ENCODE measurements around the gene DST. TPM values are rescaled to one million over a fixed set of nuclear protein-coding genes. Genes with fewer than 3 reads are reported as not detected.

Gene DST
- polyA plus RNA-seq, 3 donors = 1.1 to 7.4 (median 3.2) TPM

- no CpG with 5 or more reads among the region's 3 CpGs for WGBS (ENCODE audit: insufficient coverage)
- no peak for DNase-seq
- no peak overlapping the region for H2AFZ ChIP-seq (ENCODE audit: insufficient read depth, low read depth, low read length, poor library complexity, severe bottlenecking)
- no peaks in the 10 kb centered on the region for H3K4me1 Mint-ChIP-seq
- no peak overlapping the region for H3K4me3 Mint-ChIP-seq
- no peak overlapping the region for H3K27ac Mint-ChIP-seq
- no peak overlapping the region for H3K9ac ChIP-seq (ENCODE audit: insufficient read depth, low read length, poor library complexity, severe bottlenecking)
- intact Hi-C loops (cut with micrococcal nuclease) = no loop called here
- no peaks in the 10 kb centered on the region for H4K20me1 ChIP-seq (ENCODE audit: insufficient read depth, low read length)
- H3K27me3 Mint-ChIP-seq (ENCODE audit: low read depth in 3 of 3) = no peaks in the 10 kb centered on the region
- H3K4me2 ChIP-seq (replicated peaks; ENCODE audit: extremely low read depth, low read length, poor library complexity, severe bottlenecking) = no peak overlapping the region
- no peaks in the 10 kb centered on the region for H3K27me3 ChIP-seq (ENCODE audit: control insufficient read depth in 2 of 2, insufficient read depth in 2 of 2, low read length in 2 of 2)
- no peak for TF ChIP-seq CTCF (IDR thresholded peaks at IDR 0.05)
- no peaks in the 10 kb centered on the region for H3K9me3 ChIP-seq (replicated peaks in 1 of 2; ENCODE audit: control insufficient read depth in 1 of 2, insufficient read depth in 1 of 2, low read length in 2 of 2)
- no peak overlapping the region for H3K4me3 ChIP-seq (replicated peaks in 1 of 3; ENCODE audit: low read depth in 2 of 3, low read length in 3 of 3)
- no peaks in the 10 kb centered on the region for H3K9me3 Mint-ChIP-seq
- H3K36me3 ChIP-seq (replicated peaks in 1 of 2; ENCODE audit: control insufficient read depth in 1 of 2, insufficient read depth in 2 of 2, low read length in 2 of 2) = peaks cover 19 to 28% of the 10 kb centered on the region in 2 donors
- no peaks in the 10 kb centered on the region for H3K4me1 ChIP-seq (ENCODE audit: control insufficient read depth in 1 of 2, insufficient read depth in 2 of 2, low read length in 2 of 2)
- H3K79me2 ChIP-seq (ENCODE audit: insufficient read depth, low read length) = no peaks in the 10 kb centered on the region
- H3K36me3 Mint-ChIP-seq = peaks cover 38 to 46% of the 10 kb centered on the region in 2 donors
- no peak overlapping the region for H3K27ac ChIP-seq (ENCODE audit: low read depth in 1 of 2, low read length in 2 of 2)
These were observed 147.0 kb downstream of the DST start for GRCh38 chr6:56495654-56496053.

DNA sequence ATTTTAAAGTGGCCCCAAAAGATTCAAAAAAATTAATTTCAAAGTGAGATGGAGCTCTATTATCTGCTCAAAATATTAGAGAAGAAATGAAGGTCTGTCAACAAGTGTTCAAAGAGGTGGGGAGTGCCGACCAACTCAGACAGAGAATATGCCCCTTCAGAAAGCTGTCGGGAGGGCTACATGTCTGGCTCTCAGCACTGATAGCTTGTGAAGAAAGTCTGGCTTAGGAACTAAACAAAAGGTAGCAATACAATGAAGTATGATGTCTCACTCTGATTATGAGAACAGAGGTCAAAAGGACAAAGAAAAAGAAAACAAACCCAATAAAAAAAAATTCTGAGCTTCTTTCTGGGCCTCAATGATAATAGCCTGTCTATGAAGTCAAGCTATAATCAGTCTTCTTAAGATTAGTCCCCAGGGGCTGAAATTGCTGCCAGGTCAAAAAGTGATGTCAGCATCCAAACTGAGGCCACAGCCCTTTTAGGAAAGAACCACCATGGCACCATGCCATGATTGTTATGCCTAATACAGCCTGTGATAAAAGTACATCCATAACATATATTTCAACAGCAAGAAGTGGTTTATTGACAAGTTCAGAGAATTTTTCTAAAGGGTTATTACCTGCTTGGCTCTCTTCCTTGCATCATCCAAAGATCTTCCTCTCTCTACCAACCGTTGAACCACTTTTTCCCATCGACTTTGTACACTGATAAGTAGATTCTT is 150.9 kb downstream of the DST start:
- no peaks in the 10 kb centered on the region for H3K27me3 ChIP-seq (ENCODE audit: control insufficient read depth in 2 of 2, insufficient read depth in 2 of 2, low read length in 2 of 2)
- H3K79me2 ChIP-seq (ENCODE audit: insufficient read depth, low read length) = no peaks in the 10 kb centered on the region
- no peak overlapping the region for H3K4me3 Mint-ChIP-seq
- H3K9ac ChIP-seq (ENCODE audit: insufficient read depth, low read length, poor library complexity, severe bottlenecking) = no peak overlapping the region
- H3K27ac ChIP-seq (ENCODE audit: low read depth in 1 of 2, low read length in 2 of 2) = no peak overlapping the region
- H3K4me3 ChIP-seq (replicated peaks in 1 of 3; ENCODE audit: low read depth in 2 of 3, low read length in 3 of 3) = no peak overlapping the region
- no peak for DNase-seq
- H3K4me2 ChIP-seq (replicated peaks; ENCODE audit: extremely low read depth, low read length, poor library complexity, severe bottlenecking) = no peak overlapping the region
- no peaks in the 10 kb centered on the region for H4K20me1 ChIP-seq (ENCODE audit: insufficient read depth, low read length)
- H3K27ac Mint-ChIP-seq = peak overlapping the region in 1 of 7 donors; percentile 4
- no peaks in the 10 kb centered on the region for H3K9me3 Mint-ChIP-seq
- no peaks in the 10 kb centered on the region for H3K27me3 Mint-ChIP-seq (ENCODE audit: low read depth in 3 of 3)
- peaks cover 31% of the 10 kb centered on the region in 2 donors for H3K36me3 Mint-ChIP-seq
- H3K4me1 ChIP-seq (ENCODE audit: control insufficient read depth in 1 of 2, insufficient read depth in 2 of 2, low read length in 2 of 2) = no peaks in the 10 kb centered on the region
- H3K36me3 ChIP-seq (replicated peaks in 1 of 2; ENCODE audit: control insufficient read depth in 1 of 2, insufficient read depth in 2 of 2, low read length in 2 of 2) = peaks cover 17 to 20% of the 10 kb centered on the region in 2 donors
- H2AFZ ChIP-seq (ENCODE audit: insufficient read depth, low read depth, low read length, poor library complexity, severe bottlenecking) = no peak overlapping the region
- WGBS (ENCODE audit: insufficient coverage) = 100% methylated on average over 1 of the region's 4 CpGs
- intact Hi-C loops (cut with micrococcal nuclease) = no loop called here
- H3K4me1 Mint-ChIP-seq = peaks cover 2% of the 10 kb centered on the region
- TF ChIP-seq CTCF (IDR thresholded peaks at IDR 0.05) = no peak
- H3K9me3 ChIP-seq (replicated peaks in 1 of 2; ENCODE audit: control insufficient read depth in 1 of 2, insufficient read depth in 1 of 2, low read length in 2 of 2) = no peaks in the 10 kb centered on the region

Data from CD14-positive monocyte (primary cell).